ENCODE results near the gene TNNT1.
A peak's percentile ranks its signal among the peaks of the same experiment; 100 is the strongest.
"Not testable (repeated sequence)": the region's sequence is repeated elsewhere in the genome, so short reads cannot be mapped to it uniquely, and the experiment has no call there.

Gene TNNT1

GRCh38 chr19:55149078-55150003 lies at the start of gene TNNT1:
TSS of gene TNNT1 (minus strand) at chr19:55149206. CDS start at chr19:55147157, 2,049 bp downstream.
- no peak for DNase-seq (ENCODE audit: low read depth in 3 of 3, low spot score in 1 of 3)

GRCh38 chr19:55198651-55199050 lies 49.6 kb upstream of the TNNT1 start:
- no peak for DNase-seq (ENCODE audit: low read depth in 3 of 3, low spot score in 1 of 3)

DNA sequence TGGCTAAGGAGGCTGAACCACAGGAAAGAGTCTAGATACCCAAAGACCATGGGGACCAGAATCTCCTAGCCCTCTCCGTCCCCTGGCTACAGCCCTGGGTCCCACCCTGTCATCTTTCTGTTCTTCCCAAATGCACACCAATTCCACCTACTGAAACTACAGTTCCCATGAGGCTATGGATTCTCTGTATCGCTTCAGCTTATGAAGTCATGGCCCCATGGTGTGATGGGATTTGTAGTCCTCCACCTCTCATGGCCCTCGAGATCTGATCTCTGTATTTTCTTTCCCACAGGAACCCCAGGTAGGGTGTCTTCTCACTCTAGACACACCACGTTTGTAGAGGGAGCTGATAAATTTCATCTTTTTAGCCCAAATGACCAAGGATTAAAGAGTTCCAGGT lies 48.5 kb upstream of the TNNT1 start:
- DNase-seq (ENCODE audit: low read depth in 3 of 3, low spot score in 1 of 3), result no peak

DNA sequence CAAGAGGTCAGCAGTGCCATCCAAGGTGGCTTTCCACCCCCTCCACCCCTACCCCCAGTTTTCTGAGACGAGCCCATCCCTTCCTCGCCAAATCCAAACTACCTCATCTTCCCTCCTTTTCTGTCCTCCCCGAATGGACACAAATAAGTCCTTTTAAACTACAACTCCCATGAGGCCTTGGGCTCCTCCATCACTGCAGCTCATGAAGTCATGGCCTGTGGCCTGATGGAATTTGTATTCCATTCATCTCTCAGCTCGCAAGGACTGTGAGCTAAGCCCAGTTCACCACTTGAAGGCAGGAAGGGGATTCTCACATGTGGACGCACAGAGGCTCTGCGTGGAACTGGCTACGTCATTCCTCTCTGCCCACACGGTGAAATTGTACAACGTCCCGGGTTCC lies 47.8 kb upstream of the TNNT1 start:
- no peak for DNase-seq (ENCODE audit: low read depth in 3 of 3, low spot score in 1 of 3)

- DNase-seq (ENCODE audit: low read depth in 3 of 3, low spot score in 1 of 3), result no peak
These were observed 44.5 kb upstream of the TNNT1 start for GRCh38 chr19:55193481-55193880.

DNA sequence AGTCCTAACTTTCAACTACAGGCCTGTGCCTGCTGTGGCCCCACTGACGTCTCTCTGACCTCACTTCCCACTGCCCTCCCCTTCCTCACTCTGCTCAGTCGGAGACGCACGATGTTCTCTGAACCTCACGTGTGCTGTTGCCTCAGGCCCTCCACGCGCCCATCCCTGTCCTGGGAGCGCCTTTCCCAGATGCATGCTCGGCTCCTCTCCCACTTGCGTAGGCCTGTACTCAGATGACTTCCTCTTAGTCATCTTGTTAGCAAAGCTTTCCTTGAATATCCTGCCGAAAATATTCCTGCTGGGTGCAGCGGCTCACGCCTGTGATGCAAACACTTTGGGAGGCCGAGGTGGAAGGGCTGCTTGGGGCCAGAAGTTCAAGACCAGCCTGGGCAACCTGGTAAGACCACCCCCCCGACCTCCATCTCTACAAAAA lies 40.4 kb upstream of the TNNT1 start:
- no peak for DNase-seq (ENCODE audit: low read depth in 3 of 3, low spot score in 1 of 3)

DNA sequence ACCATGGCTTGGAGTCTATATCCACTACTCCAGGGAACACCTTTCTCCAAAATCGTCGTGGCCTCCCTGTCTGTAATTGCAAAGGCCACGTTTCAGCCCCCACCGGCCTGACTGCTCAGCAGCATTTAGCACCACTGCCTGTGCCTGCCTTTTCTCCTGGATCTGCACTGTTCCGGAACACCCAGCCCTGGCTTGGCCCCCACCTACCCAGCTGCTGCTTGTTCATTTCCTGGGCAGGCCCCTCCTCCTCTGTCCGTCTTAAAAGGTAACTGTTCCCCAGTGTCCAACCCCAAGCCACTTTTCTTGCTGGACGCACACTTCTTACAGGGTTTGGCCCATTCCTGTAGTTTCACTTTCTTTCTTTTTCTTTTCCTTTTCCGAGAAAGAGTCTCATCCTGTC lies 39.6 kb upstream of the TNNT1 start:
- no peak for DNase-seq (ENCODE audit: low read depth in 3 of 3, low spot score in 1 of 3)

DNA sequence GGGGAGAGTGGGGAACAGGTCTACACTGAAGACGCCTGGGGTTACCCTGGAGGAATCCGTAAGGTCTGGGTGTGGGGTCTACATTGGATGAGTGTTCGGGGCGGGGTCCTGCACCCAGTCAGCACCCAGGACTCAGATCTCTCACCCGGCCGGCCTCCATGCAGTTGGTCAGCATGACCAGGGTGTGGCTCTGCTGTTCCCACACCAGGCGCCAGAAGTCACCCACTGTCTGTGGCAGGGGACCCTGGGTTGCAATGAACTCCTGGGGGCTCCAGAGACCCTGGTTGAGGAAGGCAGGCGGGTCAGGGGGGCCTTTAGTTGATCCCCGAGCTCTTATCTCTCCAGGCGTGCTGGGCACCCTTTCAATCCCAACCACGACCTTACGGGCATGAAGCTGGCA lies 37.1 kb upstream of the TNNT1 start:
- DNase-seq (ENCODE audit: low read depth in 3 of 3, low spot score in 1 of 3), result no peak

GRCh38 chr19:55181740-55182139 lies 32.7 kb upstream of the TNNT1 start:
- no peak for DNase-seq (ENCODE audit: low read depth in 3 of 3, low spot score in 1 of 3)

DNA sequence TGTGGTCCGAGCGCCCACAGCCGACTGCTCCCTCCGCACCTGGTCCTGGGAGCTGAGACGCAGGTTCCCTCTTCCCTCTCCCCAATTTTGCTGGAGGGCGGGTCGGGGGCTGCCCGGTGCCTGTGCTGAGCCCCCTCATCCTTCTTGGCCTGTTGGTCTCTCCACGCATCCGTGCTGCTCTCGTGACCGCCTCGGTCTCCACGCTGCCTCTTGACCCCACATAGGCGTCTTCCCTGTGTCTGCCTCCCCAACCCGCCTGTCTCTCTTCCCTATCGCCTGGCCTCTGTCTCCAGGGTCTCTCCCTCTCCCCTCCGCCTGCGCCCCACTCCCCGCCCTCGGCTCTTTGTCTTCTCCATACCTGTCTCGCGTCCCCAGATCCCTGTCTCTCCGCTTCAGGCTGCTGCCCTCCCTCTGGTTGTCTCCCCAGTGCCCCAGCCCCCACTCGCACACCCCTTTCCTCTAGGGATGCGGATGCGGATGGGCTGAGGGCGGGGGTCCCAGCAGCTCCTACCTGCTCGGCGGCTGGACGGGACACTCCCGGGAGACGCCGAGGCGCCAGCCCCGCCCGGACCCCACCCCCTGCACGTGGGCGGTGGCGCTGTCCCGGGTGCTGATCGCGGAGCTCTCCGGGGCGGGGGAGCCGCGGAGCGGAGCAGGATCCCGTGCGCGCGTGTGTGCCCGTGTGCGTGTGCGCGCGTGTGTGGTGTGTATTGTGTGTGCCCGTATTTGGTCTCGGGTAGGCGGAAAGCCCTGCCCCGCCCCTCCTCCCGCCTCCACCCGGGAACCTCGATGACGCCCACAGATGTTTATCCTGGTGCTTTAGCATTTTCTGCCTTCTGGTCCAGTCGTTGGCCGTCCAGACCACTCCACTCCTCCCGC lies 30.8 kb upstream of the TNNT1 start, which contains the start of gene SYT5:
Gene SYT5 (minus strand): TSS at position 684 of the 879 bp plus-strand sequence. CDS start 1,248 bp downstream, outside the sequence.
- DNase-seq (ENCODE audit: low read depth in 3 of 3, low spot score in 1 of 3), result peak in 2 of 3 donors; percentile 16 to 68

DNA sequence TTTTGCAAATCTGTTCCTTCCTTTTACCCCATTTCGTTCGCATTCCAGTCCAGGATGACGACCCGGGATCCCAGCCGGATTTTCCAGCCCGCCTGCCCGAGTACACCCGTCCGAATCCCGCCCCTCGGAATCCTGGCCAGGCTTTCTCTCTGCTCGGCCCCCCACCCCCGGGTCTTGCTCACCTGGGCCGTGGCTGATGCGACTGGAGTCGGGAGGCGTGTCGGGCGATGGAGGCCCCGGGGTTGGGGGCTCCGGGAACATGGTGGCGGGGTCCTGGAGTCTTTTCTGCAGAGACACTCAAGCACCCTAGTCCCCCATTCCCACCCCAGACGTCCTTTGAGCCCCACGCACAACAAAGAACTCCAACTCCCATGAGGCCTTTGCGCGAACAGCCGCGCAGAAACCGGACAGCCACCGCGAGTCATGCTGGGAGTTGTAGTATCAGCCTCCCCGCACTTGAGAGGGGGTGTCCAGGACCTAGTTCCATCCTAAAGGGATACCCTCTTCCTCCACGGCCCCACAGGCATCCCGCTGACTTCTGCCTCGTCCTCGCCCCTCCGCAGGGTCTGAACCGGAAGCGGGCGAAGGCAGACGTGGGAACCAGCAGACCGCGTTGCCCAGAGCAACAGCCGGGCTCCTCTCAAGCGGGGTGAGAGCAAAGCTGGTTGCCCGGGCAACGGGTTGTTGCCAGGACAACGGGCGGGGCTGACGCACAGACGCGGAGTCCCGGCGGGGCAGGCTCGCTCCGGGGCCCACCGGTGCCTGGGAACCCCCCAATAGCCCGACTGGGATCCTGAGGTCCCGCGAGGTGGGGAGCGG lies 30.0 kb upstream of the TNNT1 start:
- peak; percentile 72 to 85 (median 77) for DNase-seq (ENCODE audit: low read depth in 3 of 3, low spot score in 1 of 3)

- no peak for DNase-seq (ENCODE audit: low read depth in 3 of 3, low spot score in 1 of 3)
These were observed 27.1 kb upstream of the TNNT1 start for GRCh38 chr19:55176076-55176475.

GRCh38 chr19:55175117-55175867 lies 26.3 kb upstream of the TNNT1 start:
- no peak for DNase-seq (ENCODE audit: low read depth in 3 of 3, low spot score in 1 of 3)

DNA sequence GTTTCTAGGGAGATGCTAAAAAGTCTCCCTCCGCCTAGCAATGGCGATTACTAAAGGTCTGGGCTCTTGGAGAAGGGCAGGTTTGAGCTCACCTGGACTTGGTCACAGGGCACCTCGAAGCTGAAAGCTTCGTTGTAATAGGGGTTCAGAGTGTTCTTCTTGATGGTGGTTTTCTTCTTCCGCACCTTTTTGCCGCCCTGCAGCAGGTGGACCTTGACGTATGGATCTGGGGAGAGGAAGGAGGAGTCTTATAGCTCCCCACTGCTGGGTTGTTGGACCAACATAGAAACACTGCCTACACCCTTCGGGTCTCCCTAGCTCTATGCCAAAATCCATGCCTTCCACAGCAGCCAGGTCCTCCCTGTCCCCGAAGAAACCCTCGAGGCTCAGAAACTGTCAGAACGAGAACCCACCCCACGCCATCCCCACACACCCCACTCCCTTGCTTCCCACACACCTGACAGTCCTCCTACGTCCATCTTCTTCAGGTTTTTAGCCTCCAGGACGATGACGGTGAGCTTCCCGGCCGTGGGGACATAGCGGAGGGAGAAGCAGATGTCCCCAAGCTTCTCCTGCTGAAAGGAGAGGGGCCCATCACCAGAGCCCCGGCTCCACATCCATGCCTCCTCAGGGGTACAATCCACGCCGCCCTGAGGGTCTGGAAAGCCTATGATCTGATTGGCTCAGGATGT lies 25.6 kb upstream of the TNNT1 start:
- DNase-seq (ENCODE audit: low read depth in 3 of 3, low spot score in 1 of 3), result no peak

DNA sequence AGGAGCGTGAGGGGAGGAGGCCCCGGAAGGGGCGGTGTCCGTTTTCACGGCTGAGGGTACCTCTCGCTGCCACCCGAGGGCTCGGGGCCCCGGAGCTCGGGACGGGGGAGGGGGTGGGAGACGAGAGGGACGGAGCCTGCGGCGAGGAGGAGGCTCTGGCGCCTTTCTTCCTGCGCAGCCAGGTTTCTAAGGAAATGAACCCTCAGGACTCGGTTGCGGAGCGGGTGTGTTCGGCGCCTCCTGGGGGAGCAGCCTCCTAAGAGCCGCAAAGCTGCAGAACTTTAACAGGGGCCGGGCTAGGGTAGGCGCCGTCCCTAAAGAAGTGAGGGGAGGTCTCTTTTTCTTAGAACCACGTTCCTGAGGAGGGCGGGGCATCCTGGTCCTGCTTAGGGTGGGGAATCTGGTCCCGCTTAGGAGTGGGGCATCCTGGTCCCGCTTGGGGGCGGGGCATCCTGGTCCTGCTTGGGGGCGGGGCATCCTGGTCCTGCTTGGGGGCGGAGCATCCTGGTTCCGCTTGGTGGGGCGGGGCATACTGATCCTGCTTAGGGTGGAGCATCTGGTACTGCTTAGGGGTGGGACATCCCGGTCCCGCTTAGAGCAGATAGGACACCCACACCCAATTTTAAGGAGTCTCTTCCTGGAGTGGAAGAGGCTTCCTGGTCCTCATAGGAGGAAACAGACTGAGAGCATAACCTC lies 24.9 kb upstream of the TNNT1 start:
- DNase-seq (ENCODE audit: low read depth in 3 of 3, low spot score in 1 of 3), result no peak

DNA sequence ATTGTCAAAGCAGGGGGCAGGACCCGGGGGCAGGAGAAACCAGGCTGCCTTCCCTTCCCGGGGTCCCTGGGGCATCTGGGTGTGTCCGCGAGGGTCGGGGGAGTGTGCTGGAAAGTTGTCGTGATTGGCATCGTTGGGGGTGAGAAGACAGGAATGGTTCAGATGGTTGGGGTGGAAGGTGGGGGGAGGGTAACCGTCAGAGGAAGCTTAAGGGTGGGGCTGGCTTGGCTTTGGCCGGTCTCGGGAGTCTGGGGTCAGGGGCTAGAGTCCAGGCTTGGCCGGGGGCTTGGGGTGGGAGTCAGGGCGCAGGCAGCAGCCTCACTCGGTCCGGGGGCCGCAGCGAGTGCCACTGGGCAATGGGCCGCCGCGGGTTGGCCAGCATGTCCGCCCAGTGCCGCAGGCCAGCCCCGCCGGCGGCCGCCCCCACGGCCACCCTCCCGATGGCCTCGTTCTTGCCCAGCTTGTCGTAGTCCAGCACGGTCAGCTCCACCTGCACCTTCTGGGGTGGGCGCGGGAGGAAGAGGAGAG lies 24.2 kb upstream of the TNNT1 start:
- no peak for DNase-seq (ENCODE audit: low read depth in 3 of 3, low spot score in 1 of 3)

GRCh38 chr19:55172741-55173140 lies 23.7 kb upstream of the TNNT1 start:
- DNase-seq (ENCODE audit: low read depth in 3 of 3, low spot score in 1 of 3), result no peak

- DNase-seq (ENCODE audit: low read depth in 3 of 3, low spot score in 1 of 3), result not testable (repeated sequence)
These were observed 23.3 kb upstream of the TNNT1 start for GRCh38 chr19:55172318-55172717.

DNA sequence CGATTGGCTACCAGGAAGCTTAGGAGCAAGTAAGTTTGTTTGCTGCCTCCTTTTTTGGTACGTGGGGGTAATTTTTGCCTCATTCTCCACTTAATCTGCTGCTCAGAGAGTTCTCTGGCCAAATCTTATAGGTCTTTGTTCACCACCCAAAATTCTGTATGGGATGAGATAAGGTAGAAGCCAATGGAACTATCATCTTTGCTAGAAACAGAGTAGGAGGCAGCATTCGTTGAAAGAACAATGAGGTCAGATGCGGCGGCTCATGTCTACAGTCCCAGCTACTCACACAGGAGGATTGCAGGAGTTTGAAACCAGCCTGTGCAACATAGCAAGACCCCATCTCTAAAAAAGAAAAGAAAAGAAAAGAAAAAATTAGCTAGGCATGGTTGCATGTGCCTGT lies 22.4 kb upstream of the TNNT1 start:
- DNase-seq (ENCODE audit: low read depth in 3 of 3, low spot score in 1 of 3), result no peak

All from stimulated activated CD4-positive, alpha-beta T cell treated with anti-CD3 and anti-CD28 coated beads, TNF-alpha, amount 100 ng/mL, for 1 hour (primary cell).